Measurements from ENCODE around the gene SEPTIN3.

The SEPTIN3 gene

DNA sequence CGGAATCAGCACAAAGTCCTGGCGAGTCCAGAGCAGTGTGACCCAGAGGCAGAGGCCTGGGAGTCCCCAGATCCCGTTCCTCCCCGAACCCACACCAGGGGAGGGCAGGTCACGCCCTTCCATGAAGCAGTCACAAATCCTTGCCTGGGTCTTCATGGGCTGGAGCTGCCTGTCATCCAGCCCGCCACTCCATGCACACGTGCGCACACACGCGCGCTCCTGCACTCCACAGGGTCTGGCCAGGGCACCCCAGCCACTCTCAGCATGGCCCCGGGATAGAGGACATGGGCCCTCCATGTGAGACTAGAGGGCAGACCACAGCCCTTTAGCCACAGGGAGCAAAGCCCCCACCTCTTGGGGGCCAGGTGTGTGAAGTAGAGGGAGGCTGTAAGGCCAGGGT is 36.9 kb upstream of the SEPTIN3 start:
- TF ChIP-seq, protein P1, sequence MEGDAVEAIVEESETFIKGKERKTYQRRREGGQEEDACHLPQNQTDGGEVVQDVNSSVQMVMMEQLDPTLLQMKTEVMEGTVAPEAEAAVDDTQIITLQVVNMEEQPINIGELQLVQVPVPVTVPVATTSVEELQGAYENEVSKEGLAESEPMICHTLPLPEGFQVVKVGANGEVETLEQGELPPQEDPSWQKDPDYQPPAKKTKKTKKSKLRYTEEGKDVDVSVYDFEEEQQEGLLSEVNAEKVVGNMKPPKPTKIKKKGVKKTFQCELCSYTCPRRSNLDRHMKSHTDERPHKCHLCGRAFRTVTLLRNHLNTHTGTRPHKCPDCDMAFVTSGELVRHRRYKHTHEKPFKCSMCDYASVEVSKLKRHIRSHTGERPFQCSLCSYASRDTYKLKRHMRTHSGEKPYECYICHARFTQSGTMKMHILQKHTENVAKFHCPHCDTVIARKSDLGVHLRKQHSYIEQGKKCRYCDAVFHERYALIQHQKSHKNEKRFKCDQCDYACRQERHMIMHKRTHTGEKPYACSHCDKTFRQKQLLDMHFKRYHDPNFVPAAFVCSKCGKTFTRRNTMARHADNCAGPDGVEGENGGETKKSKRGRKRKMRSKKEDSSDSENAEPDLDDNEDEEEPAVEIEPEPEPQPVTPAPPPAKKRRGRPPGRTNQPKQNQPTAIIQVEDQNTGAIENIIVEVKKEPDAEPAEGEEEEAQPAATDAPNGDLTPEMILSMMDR (IDR thresholded peaks at IDR 0.05; ENCODE audit: insufficient read depth, low read length, missing control alignments) = no peak
- no peak for DNase-seq (ENCODE audit: low read depth, low spot score)
- H3K4me3 ChIP-seq (ENCODE audit: low read depth, low read length) = no peak overlapping the region
- CTCF ChIA-PET = interaction anchor here (2.0 kb wide), 1 partner anchor 8 kb away, joined by 9 read pairs; no protein-coding TSS in a partner anchor
- POLR2A ChIA-PET = no interaction called here

GRCh38 chr22:41933411-41934177 is 35.6 kb upstream of the SEPTIN3 start:
- TF ChIP-seq, protein P1 (IDR thresholded peaks at IDR 0.05; ENCODE audit: insufficient read depth, low read length, missing control alignments) = no peak
- no peak for DNase-seq (ENCODE audit: low read depth, low spot score)
- no peak overlapping the region for H3K4me3 ChIP-seq (ENCODE audit: low read depth, low read length)
- ChIA-PET POLR2A (interaction anchor here (0.6 kb wide), 1 partner anchor 481 kb away, joined by 3 read pairs; no protein-coding TSS in a partner anchor), CTCF (interaction anchor here (1.2 to 2.0 kb wide), 3 partner anchors 7 to 237 kb away, joined by 3 to 9 read pairs (median 7); partner anchors contain the start of gene TNFRSF13C)

DNA sequence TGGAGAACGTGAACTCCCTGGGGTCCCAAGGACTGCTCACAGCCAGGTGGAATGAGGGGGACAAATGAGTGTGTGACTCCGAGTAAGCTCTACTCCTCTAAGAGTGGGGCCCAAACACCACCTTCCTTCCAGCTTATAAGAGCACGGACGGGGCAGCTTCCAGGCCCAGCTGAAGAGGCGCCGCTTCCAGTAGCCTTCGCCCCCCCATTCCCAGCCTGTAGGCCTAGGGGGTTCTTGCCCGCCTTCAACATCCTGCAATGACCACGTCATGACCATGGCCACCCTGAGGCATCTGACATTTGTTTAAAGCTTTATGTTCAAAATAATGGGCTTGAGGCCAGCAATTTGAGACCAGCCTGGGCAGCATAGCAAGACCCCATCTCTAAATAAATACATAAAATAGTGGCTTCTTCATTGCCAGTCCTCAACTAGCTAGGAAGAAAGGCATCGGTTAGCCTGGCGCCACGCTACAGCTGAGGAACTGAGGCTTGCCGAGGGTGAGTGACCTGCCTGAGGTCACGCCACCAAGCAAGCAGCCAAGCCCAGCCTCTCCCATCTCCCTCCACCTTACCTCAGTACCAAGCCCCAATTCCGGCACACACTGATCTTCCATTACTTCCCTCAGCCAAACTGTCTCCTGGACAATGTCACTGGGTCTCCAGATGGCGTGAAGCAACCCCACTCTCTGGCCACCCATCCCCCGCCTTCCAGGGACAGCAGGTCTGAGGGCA is 34.8 kb upstream of the SEPTIN3 start:
- ChIA-PET CTCF (interaction anchor here (1.2 to 11.2 kb wide), 3 partner anchors 8 to 238 kb away, joined by 3 to 251 read pairs (median 7); partner anchors contain the start of gene TNFRSF13C), POLR2A (interaction anchor here (0.6 kb wide), 1 partner anchor 480 kb away, joined by 3 read pairs; no protein-coding TSS in a partner anchor)
- DNase-seq (ENCODE audit: low read depth, low spot score) = no peak
- TF ChIP-seq, protein P1 (IDR thresholded peaks at IDR 0.05; ENCODE audit: insufficient read depth, low read length, missing control alignments) = no peak
- no peak overlapping the region for H3K4me3 ChIP-seq (ENCODE audit: low read depth, low read length)

GRCh38 chr22:41935015-41935351 is 34.3 kb upstream of the SEPTIN3 start:
- TF ChIP-seq, protein P1 (IDR thresholded peaks at IDR 0.05; ENCODE audit: insufficient read depth, low read length, missing control alignments) = no peak
- CTCF ChIA-PET = interaction anchor here (1.2 to 11.2 kb wide), 3 partner anchors 9 to 238 kb away, joined by 3 to 251 read pairs (median 7); partner anchors contain the start of gene TNFRSF13C
- no peak for DNase-seq (ENCODE audit: low read depth, low spot score)
- H3K4me3 ChIP-seq (ENCODE audit: low read depth, low read length) = no peak overlapping the region
- POLR2A ChIA-PET = no interaction called here

DNA sequence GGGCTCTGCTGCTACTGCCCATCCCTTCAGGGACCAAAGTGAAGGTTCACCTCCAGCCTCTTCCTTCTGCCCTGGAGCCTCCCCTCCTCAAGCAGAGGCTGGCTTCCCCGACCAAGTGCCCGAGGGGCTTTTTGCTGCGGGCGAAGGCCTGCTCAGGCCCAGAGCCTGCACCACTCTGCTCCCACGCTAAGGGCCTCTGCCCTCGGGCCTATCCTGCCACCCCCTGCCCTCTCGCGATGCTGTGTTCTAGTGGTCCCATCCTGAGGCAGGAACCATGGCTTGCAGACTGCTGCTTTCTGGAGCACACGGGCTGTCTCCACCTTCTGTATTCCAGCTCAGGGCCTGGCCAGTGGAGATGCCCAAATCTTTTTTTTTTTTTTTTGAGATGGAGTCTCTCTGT is 33.7 kb upstream of the SEPTIN3 start:
- TF ChIP-seq, protein P1 (IDR thresholded peaks at IDR 0.05; ENCODE audit: insufficient read depth, low read length, missing control alignments) = no peak
- POLR2A ChIA-PET = no interaction called here
- no peak for DNase-seq (ENCODE audit: low read depth, low spot score)
- CTCF ChIA-PET = interaction anchor here (0.6 to 11.2 kb wide), 2 partner anchors 174 to 190 kb away, joined by 4 to 251 read pairs; no protein-coding TSS in a partner anchor
- no peak overlapping the region for H3K4me3 ChIP-seq (ENCODE audit: low read depth, low read length)

GRCh38 chr22:41936894-41937169 is 32.4 kb upstream of the SEPTIN3 start:
- no peak overlapping the region for H3K4me3 ChIP-seq (ENCODE audit: low read depth, low read length)
- TF ChIP-seq, protein P1 (IDR thresholded peaks at IDR 0.05; ENCODE audit: insufficient read depth, low read length, missing control alignments) = no peak
- CTCF ChIA-PET = interaction anchor here (0.8 to 11.2 kb wide), 5 partner anchors 12 to 240 kb away, joined by 3 to 251 read pairs (median 17); no protein-coding TSS in a partner anchor
- DNase-seq (ENCODE audit: low read depth, low spot score) = no peak
- POLR2A ChIA-PET = no interaction called here
